ENCODE data around the gene PER3. TPM values are rescaled to one million over a fixed set of nuclear protein-coding genes. Genes with fewer than 3 reads are reported as not detected.
"Not testable (repeated sequence)": the region's sequence is repeated elsewhere in the genome, so short reads cannot be mapped to it uniquely, and the experiment has no call there.

PER3 gene
- total RNA-seq, 1 donor from 2014 or later, result 9.0 TPM

DNA sequence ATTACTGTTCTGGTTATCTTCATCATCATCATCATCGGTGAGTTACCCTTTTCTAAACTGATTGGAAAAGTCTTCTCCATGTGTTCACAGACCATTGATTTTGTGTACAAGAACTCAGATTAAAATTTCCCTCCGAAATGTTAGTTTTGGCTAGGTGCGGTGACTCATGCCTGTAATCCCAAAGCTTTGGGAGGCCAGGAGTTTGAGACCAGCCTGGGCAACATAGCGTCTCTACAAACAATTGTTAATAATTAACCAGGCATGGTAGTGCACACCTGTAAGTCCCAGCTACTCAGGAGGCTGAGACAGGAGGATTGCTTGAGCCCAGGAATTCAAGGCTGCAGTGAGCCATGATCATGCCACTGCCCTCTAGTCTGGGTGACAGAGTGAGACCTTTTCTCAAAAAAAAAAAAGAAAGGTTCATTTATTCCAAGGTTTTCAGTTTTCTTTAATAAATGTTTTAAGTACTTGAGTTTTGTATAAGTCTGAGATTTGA is 5.9 kb upstream of the PER3 start:
- DNase-seq (ENCODE audit: low read depth), result no peak

DNA sequence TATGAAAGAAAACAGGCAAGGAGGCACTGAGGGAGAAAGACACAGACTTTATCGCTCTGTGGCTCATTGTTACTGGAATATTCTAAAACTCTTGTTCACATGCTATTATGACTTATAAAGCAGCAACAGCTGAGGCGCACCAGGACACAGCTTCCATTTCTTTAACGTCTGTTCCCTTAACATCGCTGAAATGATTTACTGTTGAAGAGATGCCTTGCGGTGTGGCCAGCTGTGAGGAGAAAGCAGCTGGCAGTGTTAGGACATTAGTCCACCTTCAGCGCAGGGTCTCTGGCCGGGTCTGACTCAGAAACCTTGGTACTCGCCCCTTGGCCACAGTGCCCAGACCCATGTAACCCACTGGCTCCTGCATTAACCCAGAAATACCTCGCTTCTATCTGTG is 3.1 kb upstream of the PER3 start:
- no peak for DNase-seq (ENCODE audit: low read depth)

DNA sequence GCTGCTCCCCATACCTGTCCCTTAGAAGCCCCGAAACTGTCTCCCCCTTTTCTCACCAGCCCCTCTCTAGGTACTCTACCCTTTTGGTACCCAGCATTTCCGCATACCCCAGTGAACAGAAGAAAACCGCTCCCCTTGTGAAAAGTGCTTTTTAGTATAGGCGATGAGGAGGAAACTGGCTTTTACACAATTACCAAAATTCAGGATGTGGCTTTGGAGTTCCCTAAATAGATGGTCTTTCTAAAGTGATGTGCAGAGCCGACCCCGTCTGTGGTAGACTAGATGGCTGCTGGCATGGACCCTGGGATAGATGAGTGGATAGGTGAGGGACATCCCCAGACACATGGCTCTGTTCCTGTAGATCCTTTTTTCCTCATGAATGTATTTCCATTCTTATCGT is 2.6 kb upstream of the PER3 start:
- no peak for DNase-seq (ENCODE audit: low read depth)

DNA sequence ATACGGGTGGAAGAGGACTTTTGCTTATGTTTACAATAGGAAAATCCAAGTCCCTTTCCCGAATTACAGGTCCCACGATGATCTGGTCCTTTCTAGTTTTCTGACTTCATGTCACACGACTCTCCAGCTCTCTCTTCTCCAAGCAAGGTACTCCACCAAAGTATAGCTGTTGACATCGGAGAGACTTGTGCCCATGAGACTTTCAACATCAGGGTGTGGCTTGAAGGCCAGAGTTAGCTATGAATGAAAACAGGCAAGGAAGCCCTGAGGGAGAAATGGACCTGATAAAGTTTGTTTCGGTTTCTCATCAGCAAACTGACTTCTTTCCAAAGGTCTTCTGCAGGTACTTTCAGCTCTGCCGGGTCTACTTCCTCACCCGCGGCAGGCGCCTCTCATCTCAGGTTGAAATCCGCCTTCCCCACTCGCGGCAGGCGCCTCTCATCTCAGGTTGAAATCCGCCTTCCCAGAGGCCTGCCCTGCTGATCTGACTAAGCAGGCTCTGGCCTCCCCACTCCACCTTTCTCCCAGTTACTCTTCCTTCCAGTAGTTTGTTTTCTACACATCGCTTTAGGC is 2.1 kb upstream of the PER3 start:
- DNase-seq (ENCODE audit: low read depth), result no peak

DNA sequence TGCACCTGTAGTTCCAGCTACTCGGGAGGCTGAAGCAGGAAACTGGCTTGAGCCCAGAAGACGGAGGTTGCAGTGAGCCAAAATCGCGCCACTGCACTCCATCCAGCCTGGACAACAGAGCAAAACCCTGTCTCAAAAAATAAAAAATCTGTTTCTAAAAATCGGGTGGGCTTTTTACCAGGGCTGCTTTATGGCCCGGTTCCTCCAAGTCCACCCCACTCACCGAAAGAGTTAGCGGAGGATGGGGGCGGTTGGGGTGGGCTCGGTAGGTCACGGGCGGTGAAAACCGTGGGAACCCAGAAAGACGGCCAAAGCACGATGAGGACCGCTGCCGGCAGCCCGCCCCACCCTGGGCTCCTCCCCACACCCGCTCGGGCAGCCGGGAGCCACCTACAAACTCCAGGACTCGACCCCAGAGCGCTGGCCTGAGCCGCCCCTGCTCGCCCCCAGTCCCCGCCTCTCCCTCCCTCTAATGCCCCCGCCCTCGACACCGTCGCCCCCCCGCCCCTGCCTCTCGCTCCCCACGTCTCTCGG is 846 bp upstream of the PER3 start:
- DNase-seq (ENCODE audit: low read depth), result peak; percentile 67

DNA sequence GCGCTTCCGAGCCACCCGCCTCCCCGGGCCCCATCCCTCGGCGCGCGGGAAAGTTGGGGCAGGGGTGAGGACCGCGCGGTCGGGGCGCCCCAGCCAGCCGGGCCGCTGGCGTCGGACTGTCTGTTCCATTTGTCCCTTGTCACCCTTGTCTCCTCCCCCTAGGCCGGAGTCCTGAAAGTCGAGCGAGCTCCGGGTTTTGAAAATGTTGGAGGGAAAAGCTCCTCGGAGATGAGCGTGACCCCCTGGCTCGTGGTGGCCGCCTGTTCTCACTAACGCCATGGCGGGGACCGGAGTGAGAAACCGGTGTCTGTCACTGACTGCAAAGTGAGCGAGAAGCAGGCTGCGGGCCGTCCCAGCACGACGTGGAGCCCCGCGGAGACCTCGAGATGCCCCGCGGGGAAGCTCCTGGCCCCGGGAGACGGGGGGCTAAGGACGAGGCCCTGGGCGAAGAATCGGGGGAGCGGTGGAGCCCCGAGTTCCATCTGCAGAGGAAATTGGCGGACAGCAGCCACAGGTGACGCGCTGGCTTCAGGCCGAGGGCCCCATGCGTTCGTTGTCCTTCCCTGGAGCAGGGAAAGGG is 491 bp downstream of the PER3 start:
- DNase-seq (ENCODE audit: low read depth), result peak; percentile 30

DNA sequence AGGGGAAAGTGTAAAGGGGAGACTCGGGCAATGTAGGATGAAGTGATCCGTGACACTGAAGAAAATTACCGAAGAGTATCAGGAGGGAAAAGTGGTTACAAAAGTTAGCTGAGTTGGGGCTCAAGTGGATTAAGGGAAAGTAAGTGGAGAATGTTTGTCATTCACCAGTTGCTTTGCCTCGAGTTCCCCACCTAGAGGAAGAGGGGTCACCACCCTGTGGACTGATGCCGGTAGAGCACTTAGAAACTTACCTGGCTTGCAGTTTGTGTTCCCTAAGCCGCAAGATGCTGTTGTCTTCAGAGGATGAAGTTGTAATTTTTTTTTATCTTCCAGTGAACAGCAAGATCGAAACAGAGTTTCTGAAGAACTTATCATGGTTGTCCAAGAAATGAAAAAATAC is 1.0 kb downstream of the PER3 start:
- DNase-seq (ENCODE audit: low read depth), result no peak

DNA sequence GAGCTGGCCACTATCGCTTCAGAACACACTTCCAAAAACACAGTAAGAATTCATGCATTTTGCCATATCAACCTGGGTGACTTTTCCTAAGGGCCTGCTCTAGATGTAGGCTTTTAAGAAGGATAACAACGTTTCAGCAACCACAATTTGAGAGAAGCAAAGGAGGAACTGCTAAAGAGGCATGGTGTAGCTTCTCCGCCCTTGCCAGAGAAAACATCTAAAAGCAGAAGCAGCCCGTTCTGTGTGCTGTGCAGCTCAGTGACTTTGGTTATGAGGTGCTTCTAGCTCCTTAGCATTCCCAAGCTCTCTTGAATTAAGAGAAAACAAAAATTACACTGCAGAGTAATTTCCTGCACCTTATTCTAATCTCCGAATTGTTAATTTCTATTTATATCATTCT is 2.7 kb downstream of the PER3 start:
- DNase-seq (ENCODE audit: low read depth), result no peak

DNA sequence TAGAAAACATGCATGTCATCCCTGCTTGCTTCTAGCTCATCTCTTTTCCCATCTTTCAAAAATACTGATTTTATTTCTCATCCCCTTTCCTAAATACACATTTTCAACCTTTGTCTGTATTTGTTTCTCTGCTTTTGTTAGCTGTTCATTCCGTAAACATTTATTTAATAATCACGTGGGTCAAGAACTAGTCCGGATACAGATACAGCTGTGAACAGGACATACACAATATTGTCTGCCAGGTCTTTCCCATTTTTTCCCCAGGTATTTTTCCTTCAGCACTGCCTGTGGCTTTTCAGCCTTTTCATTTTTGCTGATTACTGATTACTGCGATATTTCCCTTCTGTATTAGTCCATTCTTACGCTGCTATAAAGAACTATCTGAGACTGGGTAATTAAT is 5.7 kb downstream of the PER3 start:
- DNase-seq (ENCODE audit: low read depth), result no peak

DNA sequence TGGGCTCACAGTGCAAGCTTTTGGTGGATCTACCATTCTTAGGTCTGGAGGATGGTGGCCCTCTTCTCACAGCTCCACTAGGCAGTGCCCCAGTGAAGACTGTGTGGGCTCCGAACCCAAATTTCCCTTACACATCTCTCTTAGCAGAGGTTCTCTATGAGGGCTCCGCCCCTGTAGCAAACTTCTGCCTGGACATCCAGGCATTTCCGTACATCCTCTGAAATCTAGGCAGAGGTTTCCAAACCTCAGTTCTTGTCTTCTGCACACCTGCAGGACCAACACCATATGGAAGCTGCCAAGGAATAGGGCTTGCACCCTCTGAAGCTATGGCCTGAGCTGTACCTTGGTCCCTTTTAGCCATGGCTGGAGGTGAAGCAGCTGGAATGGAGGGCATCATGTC is 6.9 kb downstream of the PER3 start:
- DNase-seq (ENCODE audit: low read depth), result not testable (repeated sequence)

DNA sequence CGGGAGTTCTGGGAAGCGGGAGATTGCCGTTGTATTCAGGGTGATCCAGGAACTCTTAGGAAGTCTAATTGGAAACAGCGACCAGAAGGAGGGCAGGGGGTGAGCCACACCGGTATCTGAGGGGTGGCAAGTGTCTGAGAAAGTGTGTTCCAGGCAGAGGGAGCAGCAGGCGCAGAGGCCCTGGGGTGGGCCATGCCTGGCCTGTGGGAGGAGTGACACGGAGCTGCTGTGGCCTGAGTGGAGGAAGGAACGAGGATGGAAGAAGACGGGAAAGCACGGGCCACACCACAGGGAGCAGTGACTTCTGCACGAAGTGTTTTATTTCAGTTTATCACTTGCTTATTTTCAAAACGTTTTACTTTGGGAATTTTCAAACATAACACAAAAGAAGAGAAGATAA is 11.3 kb downstream of the PER3 start:
- no peak for DNase-seq (ENCODE audit: low read depth)

DNA sequence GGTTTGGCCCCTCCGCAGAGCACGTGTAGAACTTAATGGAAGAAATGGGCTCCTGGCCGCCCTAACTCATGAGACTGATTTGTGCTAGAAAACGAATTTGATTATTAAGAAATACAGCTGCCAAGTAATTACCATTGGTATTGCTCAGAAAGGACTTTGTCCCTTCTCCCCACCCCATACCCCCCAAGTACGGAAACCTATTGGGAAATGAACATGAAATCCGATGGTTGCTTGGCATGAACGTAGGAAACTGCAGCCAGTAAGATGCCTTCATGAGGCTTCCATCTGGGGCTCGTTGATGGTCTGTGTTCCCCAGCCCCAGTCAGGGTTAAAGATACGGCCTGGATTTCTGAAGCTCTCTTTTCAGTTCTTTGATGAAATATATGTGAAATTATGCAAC is 21.4 kb downstream of the PER3 start:
- no peak for DNase-seq (ENCODE audit: low read depth)

DNA sequence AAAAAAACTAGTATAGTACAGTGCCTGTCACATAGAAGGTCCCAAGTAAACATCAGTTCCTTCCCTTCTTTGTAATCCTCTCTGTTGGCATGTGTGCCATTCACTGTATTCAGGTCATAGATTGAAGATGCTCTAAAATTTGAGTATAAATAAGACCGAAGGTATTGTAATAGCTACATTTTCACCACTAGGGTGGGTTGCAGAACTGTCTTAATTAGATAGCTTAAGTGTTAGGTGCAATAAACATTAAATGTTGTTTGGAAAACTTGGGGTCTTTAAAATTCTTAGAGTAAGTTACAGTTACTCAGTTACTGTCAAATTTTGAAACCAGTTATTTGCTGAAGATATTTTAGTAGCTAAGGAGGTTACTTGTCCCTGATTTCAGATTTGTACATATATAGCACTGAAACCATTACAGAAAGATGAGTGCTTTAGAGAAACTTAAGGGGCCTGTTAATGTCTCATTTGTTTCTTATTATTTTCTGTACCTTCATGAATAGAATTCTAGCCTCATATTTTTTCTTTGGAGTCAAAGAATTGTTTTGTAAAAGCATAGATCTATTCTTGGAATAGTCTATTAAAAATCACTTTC is 24.3 kb downstream of the PER3 start:
- peak; percentile 46 for DNase-seq (ENCODE audit: low read depth)

DNA sequence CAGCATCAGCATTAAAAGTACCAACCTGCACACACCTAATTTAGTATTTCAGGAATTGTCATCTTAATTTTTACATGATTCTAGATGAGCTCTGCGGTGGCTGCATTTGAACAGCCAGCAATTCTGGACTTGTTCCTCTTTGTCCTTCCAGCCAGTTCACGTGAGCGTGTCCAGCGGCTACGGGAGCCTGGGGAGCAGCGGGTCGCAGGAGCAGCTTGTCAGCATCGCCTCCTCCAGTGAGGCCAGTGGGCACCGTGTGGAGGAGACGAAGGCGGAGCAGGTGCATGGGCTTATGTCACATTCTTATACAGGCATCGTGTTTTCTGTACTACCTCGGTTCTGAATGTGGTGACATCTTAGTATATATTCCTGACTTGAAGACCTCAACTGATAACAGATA is 25.7 kb downstream of the PER3 start:
- DNase-seq (ENCODE audit: low read depth), result no peak

DNA sequence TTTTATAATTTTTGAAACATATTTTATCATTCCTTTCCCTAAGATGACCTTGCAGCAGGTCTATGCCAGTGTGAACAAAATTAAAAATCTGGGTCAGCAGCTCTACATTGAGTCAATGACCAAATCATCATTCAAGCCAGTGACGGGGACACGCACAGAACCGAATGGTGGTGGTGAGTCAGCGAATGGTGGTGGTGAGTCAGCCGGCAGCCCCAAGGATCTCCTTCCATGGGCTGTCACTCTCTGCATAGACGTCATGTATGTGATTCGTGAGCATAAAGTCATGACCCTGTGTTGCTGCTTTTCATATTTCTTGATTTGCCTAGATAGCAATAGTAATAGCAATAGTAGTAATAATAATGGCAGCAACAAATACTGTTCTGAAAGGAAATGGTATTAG is 26.3 kb downstream of the PER3 start:
- DNase-seq (ENCODE audit: low read depth), result peak; percentile 57

DNA sequence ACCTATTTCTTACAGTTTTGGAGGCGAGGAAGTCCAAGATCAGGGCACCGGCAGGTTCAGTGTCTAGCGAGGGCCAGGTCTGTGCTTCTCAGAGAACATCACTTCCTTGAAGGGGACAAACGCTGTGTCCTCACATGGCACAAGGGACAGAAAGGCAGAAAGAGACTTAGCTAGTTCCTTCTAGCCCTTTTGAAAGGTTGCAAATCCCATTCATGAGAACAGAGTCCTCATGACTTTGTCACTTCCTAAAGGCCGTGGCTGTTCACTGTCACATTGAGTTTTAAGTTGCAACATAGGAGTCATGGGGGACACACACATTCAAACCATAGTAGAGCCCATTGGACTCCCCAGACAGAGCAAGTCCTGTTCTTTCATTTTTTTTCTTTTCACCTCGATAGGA is 27.4 kb downstream of the PER3 start:
- DNase-seq (ENCODE audit: low read depth), result no peak

DNA sequence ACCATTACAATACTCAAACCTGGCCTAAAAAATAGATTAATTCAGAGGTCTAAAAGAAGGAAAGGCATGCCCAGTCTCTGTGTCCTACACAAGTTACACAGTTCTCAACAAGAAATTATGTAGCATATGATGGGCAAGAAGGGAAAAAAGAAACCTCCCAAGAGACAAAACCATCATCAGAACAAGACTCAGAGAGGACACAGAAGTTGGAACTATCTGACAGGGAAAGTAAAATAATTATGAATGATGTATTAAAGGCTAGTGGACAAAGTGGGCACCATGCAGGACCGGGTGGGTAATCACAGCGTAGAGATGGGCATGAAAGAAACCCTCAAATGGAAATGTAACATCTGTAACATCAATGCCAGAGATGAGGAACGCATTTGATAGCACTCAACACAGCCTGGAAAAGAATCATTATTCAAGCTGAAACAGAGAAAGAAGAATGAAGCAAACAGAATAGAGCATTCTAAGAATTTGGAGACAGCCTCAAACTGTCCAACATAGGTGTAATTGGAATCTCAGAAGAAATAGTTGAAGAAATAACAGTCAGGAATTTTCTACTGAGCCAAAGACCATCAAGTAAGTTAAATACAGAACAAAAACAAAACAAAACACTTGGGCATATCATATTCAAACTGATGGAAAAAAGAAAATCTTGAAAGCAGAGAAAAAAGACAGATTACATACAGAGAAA is 29.7 kb downstream of the PER3 start:
- DNase-seq (ENCODE audit: low read depth), result no peak

DNA sequence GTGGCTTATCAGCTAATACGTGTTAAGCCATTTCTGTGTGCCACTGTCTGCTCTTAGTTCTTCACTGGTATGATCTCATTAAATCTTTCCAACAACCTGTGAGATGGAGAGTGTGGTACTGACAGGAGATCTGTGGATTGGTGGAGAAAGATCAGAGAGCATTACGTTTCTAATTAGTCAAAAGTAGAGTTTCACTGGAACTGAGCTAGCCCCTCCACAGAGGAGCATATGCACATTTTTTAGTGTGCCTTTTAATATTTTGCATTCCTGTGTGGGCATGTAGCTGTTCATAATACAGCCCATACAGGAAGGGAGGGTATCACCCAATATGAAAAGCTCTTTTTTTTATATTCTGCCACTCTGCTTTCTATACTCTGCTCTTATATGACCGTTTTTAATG is 37.2 kb downstream of the PER3 start:
- DNase-seq (ENCODE audit: low read depth), result no peak

DNA sequence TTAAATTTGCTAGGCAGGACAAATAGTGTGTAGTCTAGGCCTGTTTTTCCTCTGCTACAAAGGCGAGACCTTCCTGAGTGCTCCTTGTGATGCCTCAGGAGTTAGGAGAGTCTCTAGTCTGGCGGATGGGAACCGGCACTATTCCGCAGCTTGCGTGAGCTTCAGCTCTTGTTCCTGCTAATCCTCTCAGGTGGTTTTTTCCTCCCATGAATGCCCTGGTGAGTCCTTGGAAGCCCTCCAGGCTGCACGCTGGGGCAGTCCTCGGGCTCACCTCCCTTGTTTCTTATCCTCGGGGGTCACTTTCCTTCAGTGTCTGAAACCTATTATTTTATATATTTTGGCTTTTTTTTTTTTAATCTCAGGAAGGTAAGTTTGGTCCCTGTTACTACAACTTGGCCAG is 40.6 kb downstream of the PER3 start:
- DNase-seq (ENCODE audit: low read depth), result no peak

DNA sequence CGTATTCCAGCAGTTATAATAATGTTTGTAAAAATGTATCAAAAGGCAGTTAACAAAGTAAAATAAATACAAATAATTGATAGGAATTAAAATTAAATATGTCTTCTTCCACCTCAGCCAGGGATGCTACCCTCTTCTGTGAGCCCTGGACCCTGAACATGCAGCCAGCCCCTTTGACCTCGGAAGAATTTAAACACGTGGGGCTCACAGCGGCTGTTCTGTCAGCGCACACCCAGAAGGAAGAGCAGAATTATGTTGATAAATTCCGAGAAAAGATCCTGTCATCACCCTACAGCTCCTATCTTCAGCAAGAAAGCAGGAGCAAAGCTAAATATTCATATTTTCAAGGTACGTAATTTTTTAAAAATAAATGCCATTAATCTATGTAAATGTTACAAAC is 42.3 kb downstream of the PER3 start:
- no peak for DNase-seq (ENCODE audit: low read depth)

DNA sequence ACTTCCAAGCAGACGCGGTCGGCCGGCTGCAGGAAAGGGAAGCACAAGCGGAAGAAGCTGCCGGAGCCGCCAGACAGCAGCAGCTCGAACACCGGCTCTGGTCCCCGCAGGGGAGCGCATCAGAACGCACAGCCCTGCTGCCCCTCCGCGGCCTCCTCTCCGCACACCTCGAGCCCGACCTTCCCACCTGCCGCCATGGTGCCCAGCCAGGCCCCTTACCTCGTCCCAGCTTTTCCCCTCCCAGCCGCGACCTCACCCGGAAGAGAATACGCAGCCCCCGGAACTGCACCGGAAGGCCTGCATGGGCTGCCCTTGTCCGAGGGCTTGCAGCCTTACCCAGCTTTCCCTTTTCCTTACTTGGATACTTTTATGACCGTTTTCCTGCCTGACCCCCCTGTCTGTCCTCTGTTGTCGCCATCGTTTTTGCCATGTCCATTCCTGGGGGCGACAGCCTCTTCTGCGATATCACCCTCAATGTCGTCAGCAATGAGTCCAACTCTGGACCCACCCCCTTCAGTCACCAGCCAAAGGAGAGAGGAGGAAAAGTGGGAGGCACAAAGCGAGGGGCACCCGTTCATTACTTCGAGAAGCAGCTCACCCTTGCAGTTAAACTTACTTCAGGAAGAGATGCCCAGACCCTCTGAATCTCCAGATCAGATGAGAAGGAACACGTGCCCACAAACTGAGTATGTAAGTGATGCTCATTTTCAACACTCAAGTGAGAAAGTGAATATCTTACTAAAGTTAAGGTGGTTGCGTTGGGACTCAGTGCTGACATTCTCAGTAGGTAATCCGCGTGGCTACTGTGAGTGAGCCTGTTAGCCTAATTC is 43.2 kb downstream of the PER3 start:
- no peak for DNase-seq (ENCODE audit: low read depth)
